ENCODE measurements around the gene PARP16. TPM values are rescaled to one million over a fixed set of nuclear protein-coding genes. Genes with fewer than 3 reads are reported as not detected.

Gene PARP16
- total and polyA plus RNA-seq, 9 of the 15 experiments (the other 6 are each of a cell fraction or from before 2014, with no cell fraction given), result 3.0 to 9.9 (median 5.8) TPM

DNA sequence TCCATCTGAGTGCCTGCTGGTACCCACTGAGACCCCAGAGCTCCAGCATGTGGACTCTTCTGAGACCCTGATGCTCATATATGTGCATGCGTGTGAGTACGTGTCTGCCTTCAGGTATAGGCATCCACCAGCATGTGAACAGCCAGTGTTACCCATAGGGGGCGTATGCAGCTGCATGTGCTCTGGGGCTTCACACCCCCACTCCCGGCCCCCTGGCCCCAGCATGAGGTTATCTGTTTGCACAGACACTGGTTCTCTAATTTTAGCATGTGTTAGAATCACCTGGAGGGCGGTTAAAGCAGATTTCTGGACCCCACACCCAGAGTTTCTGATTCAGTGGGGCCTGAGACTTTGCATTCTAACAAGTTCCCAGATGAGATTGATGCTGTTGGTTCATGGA is 74.6 kb downstream of the PARP16 start (continued):
- TF ChIP-seq RNF2 (IDR thresholded peaks at IDR 0.05) (peak; percentile 71), ZNF232 (CRISPR knock-in tag; IDR thresholded peaks at IDR 0.05) (no peak)
- TF ChIP-seq, protein P1, sequence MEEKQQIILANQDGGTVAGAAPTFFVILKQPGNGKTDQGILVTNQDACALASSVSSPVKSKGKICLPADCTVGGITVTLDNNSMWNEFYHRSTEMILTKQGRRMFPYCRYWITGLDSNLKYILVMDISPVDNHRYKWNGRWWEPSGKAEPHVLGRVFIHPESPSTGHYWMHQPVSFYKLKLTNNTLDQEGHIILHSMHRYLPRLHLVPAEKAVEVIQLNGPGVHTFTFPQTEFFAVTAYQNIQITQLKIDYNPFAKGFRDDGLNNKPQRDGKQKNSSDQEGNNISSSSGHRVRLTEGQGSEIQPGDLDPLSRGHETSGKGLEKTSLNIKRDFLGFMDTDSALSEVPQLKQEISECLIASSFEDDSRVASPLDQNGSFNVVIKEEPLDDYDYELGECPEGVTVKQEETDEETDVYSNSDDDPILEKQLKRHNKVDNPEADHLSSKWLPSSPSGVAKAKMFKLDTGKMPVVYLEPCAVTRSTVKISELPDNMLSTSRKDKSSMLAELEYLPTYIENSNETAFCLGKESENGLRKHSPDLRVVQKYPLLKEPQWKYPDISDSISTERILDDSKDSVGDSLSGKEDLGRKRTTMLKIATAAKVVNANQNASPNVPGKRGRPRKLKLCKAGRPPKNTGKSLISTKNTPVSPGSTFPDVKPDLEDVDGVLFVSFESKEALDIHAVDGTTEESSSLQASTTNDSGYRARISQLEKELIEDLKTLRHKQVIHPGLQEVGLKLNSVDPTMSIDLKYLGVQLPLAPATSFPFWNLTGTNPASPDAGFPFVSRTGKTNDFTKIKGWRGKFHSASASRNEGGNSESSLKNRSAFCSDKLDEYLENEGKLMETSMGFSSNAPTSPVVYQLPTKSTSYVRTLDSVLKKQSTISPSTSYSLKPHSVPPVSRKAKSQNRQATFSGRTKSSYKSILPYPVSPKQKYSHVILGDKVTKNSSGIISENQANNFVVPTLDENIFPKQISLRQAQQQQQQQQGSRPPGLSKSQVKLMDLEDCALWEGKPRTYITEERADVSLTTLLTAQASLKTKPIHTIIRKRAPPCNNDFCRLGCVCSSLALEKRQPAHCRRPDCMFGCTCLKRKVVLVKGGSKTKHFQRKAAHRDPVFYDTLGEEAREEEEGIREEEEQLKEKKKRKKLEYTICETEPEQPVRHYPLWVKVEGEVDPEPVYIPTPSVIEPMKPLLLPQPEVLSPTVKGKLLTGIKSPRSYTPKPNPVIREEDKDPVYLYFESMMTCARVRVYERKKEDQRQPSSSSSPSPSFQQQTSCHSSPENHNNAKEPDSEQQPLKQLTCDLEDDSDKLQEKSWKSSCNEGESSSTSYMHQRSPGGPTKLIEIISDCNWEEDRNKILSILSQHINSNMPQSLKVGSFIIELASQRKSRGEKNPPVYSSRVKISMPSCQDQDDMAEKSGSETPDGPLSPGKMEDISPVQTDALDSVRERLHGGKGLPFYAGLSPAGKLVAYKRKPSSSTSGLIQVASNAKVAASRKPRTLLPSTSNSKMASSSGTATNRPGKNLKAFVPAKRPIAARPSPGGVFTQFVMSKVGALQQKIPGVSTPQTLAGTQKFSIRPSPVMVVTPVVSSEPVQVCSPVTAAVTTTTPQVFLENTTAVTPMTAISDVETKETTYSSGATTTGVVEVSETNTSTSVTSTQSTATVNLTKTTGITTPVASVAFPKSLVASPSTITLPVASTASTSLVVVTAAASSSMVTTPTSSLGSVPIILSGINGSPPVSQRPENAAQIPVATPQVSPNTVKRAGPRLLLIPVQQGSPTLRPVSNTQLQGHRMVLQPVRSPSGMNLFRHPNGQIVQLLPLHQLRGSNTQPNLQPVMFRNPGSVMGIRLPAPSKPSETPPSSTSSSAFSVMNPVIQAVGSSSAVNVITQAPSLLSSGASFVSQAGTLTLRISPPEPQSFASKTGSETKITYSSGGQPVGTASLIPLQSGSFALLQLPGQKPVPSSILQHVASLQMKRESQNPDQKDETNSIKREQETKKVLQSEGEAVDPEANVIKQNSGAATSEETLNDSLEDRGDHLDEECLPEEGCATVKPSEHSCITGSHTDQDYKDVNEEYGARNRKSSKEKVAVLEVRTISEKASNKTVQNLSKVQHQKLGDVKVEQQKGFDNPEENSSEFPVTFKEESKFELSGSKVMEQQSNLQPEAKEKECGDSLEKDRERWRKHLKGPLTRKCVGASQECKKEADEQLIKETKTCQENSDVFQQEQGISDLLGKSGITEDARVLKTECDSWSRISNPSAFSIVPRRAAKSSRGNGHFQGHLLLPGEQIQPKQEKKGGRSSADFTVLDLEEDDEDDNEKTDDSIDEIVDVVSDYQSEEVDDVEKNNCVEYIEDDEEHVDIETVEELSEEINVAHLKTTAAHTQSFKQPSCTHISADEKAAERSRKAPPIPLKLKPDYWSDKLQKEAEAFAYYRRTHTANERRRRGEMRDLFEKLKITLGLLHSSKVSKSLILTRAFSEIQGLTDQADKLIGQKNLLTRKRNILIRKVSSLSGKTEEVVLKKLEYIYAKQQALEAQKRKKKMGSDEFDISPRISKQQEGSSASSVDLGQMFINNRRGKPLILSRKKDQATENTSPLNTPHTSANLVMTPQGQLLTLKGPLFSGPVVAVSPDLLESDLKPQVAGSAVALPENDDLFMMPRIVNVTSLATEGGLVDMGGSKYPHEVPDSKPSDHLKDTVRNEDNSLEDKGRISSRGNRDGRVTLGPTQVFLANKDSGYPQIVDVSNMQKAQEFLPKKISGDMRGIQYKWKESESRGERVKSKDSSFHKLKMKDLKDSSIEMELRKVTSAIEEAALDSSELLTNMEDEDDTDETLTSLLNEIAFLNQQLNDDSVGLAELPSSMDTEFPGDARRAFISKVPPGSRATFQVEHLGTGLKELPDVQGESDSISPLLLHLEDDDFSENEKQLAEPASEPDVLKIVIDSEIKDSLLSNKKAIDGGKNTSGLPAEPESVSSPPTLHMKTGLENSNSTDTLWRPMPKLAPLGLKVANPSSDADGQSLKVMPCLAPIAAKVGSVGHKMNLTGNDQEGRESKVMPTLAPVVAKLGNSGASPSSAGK (IDR thresholded peaks at IDR 0.05), result peak; percentile 96
- TF ChIP-seq, protein P2, sequence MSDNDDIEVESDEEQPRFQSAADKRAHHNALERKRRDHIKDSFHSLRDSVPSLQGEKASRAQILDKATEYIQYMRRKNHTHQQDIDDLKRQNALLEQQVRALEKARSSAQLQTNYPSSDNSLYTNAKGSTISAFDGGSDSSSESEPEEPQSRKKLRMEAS (CRISPR knock-in tag; IDR thresholded peaks at IDR 0.05), result peak; percentile 97
- TF ChIP-seq, protein P3, sequence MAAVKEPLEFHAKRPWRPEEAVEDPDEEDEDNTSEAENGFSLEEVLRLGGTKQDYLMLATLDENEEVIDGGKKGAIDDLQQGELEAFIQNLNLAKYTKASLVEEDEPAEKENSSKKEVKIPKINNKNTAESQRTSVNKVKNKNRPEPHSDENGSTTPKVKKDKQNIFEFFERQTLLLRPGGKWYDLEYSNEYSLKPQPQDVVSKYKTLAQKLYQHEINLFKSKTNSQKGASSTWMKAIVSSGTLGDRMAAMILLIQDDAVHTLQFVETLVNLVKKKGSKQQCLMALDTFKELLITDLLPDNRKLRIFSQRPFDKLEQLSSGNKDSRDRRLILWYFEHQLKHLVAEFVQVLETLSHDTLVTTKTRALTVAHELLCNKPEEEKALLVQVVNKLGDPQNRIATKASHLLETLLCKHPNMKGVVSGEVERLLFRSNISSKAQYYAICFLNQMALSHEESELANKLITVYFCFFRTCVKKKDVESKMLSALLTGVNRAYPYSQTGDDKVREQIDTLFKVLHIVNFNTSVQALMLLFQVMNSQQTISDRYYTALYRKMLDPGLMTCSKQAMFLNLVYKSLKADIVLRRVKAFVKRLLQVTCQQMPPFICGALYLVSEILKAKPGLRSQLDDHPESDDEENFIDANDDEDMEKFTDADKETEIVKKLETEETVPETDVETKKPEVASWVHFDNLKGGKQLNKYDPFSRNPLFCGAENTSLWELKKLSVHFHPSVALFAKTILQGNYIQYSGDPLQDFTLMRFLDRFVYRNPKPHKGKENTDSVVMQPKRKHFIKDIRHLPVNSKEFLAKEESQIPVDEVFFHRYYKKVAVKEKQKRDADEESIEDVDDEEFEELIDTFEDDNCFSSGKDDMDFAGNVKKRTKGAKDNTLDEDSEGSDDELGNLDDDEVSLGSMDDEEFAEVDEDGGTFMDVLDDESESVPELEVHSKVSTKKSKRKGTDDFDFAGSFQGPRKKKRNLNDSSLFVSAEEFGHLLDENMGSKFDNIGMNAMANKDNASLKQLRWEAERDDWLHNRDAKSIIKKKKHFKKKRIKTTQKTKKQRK (IDR thresholded peaks at IDR 0.05; ENCODE audit: borderline replicate concordance, low read depth, low read length), result no peak
- TF ChIP-seq, protein P4, sequence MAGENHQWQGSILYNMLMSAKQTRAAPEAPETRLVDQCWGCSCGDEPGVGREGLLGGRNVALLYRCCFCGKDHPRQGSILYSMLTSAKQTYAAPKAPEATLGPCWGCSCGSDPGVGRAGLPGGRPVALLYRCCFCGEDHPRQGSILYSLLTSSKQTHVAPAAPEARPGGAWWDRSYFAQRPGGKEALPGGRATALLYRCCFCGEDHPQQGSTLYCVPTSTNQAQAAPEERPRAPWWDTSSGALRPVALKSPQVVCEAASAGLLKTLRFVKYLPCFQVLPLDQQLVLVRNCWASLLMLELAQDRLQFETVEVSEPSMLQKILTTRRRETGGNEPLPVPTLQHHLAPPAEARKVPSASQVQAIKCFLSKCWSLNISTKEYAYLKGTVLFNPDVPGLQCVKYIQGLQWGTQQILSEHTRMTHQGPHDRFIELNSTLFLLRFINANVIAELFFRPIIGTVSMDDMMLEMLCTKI (IDR thresholded peaks at IDR 0.05; ENCODE audit: partially characterized antibody), result no peak

All from K562 (cell line).